OCI-LY1 (cell line): ENCODE data around the gene MED29.

Experiments
- EZH2 ChIP-seq: fragments of 200-600 bp; sonication (generic), shearing (Covaris generic); IDR thresholded peaks from 2 replicates; pipeline ENCODE4 v1.8.0; 2017; ENCODE audit warnings: borderline replicate concordance, mixed run types, mild to moderate bottlenecking, antibody characterized with exemption, low read length, moderate library complexity, mixed read lengths
- TF ChIP-seq, protein P1 (sequence below): fragments of 200-600 bp; sonication (generic), shearing (Covaris generic); IDR thresholded peaks from 2 replicates; pipeline ENCODE4 v1.5.1; 2017; ENCODE audit warnings: mild to moderate bottlenecking, antibody characterized with exemption, low read length, moderate library complexity, mixed read lengths

DNA sequence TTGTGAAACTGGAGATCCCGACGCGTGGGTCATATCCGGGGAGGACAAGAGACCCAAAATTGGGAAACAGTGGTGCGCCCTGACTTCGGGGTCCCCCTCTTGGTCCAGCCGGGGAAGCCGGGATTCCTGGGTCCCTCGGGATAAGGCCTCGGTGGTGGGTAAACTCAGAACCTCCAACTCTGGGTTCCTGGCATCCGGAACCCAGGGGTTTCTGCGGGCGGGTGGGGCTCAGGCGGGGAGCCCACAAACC, 16.2 kb downstream of the MED29 start:
- TF ChIP-seq EZH2, result no peak
- TF ChIP-seq, protein P1, sequence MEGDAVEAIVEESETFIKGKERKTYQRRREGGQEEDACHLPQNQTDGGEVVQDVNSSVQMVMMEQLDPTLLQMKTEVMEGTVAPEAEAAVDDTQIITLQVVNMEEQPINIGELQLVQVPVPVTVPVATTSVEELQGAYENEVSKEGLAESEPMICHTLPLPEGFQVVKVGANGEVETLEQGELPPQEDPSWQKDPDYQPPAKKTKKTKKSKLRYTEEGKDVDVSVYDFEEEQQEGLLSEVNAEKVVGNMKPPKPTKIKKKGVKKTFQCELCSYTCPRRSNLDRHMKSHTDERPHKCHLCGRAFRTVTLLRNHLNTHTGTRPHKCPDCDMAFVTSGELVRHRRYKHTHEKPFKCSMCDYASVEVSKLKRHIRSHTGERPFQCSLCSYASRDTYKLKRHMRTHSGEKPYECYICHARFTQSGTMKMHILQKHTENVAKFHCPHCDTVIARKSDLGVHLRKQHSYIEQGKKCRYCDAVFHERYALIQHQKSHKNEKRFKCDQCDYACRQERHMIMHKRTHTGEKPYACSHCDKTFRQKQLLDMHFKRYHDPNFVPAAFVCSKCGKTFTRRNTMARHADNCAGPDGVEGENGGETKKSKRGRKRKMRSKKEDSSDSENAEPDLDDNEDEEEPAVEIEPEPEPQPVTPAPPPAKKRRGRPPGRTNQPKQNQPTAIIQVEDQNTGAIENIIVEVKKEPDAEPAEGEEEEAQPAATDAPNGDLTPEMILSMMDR, result no peak
